Measurements from ENCODE around the gene EIF2A. TPM values are rescaled to one million over a fixed set of nuclear protein-coding genes. Genes with fewer than 3 reads are reported as not detected.

EIF2A gene
- total and polyA plus RNA-seq, 9 of the 15 experiments (the other 6 are each of a cell fraction or from before 2014, with no cell fraction given): 106 to 192 (median 168) TPM

DNA sequence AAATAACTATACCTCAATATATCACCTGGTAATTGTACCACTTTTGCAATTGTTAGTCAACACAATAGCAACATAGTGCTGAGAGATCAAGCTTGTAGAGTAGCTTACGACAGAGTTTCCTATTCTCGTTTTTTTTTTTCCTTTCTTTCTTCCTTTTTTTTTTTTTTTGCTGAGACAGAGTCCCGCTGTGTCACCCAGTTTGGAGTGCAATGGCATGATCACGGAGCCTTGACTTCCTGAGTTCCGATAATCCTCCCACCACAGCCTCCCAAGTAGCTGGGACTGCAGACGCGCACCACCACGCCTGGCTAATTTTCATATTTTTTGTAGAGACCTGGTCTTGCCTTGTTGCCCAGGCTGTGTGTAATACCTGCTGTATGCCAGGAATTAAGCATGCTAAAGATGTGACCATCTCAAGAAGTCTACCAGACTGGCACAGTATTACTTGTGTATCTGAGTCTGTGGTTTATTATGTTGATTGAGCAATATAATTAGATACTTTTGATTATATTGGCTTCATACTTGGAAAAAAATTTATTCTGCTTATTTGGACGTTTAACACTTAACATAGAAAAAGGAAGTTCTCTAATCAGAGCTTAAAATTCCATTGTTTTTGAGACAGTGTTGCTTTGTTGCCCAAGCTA lies 59.5 kb downstream of the EIF2A start (continued):
- TF ChIP-seq EP300 (IDR thresholded peaks at IDR 0.05; ENCODE audit: low read length) (peak; percentile 32; the same call in 1 of the 2 replicates), POLR3A (IDR thresholded peaks at IDR 0.05; ENCODE audit: borderline replicate concordance, extremely low read depth, insufficient read depth, insufficient read length) (no peak), ZNF232 (CRISPR knock-in tag; IDR thresholded peaks at IDR 0.05) (no peak), JUN (IDR thresholded peaks at IDR 0.05; ENCODE audit: borderline replicate concordance, low read depth, low read length) (no peak), JUN (CRISPR knock-in tag; IDR thresholded peaks at IDR 0.05; ENCODE audit: borderline replicate concordance) (no peak), PKNOX1 (IDR thresholded peaks at IDR 0.05) (no peak), GABPB1 (CRISPR knock-in tag; IDR thresholded peaks at IDR 0.05) (peak; percentile 16; the same call in 1 of the 2 replicates), ZNF224 (CRISPR knock-in tag; IDR thresholded peaks at IDR 0.05) (no peak), PTBP1 (IDR thresholded peaks at IDR 0.05; ENCODE audit: low read depth, low read length) (no peak), STAT5A (IDR thresholded peaks at IDR 0.05; ENCODE audit: borderline replicate concordance, low read length) (no peak), SOX6 (IDR thresholded peaks at IDR 0.05) (0 out of 2 replicates have a peak, but pooled peaks have one; percentile 47), CEBPZ (IDR thresholded peaks at IDR 0.05; ENCODE audit: borderline replicate concordance, low read depth, low read length) (no peak), MTA3 (IDR thresholded peaks at IDR 0.05; ENCODE audit: borderline replicate concordance) (no peak; the same call in 1 of the 2 replicates), HES1 (IDR thresholded peaks at IDR 0.05; ENCODE audit: low read depth) (no peak), CEBPG (CRISPR knock-in tag; IDR thresholded peaks at IDR 0.05) (no peak), CEBPG (tag; conservative IDR thresholded peaks at IDR 0.05 in 1 of 2, IDR thresholded peaks at IDR 0.05 in 1 of 2) (peak in 1 of 2 experiments; percentile 58; a peak in 2 of 4 replicates), KLF13 (tag; IDR thresholded peaks at IDR 0.05; ENCODE audit: borderline replicate concordance, low read depth) (no peak), ZNF316 (IDR thresholded peaks at IDR 0.05) (peak; percentile 73), ZNF79 (CRISPR knock-in tag; IDR thresholded peaks at IDR 0.05; ENCODE audit: low read depth) (no peak), RFX1 (IDR thresholded peaks at IDR 0.05) (no peak), NFE2 (IDR thresholded peaks at IDR 0.05; ENCODE audit: low read depth) (peak; percentile 63), SMARCE1 (IDR thresholded peaks at IDR 0.05) (peak; percentile 49; the same call in 1 of the 2 replicates)
- TF ChIP-seq, protein P1, sequence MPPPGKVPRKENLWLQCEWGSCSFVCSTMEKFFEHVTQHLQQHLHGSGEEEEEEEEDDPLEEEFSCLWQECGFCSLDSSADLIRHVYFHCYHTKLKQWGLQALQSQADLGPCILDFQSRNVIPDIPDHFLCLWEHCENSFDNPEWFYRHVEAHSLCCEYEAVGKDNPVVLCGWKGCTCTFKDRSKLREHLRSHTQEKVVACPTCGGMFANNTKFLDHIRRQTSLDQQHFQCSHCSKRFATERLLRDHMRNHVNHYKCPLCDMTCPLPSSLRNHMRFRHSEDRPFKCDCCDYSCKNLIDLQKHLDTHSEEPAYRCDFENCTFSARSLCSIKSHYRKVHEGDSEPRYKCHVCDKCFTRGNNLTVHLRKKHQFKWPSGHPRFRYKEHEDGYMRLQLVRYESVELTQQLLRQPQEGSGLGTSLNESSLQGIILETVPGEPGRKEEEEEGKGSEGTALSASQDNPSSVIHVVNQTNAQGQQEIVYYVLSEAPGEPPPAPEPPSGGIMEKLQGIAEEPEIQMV (tag; conservative IDR thresholded peaks at IDR 0.05; ENCODE audit: low read depth): no peak
